Lower leg skin (tissue), 3 donors: ENCODE results near the gene PRR5.

Source experiments
- POLR2A ChIP-seq, 2 donors: fragments of 450-650 bp; IDR thresholded peaks; one replicate each; pipeline ENCODE4 v1.6.1; 2016 to 2017; ENCODE audit warnings: antibody characterized with exemption in 2 of 2, mild to moderate bottlenecking in 1 of 2, moderate library complexity in 1 of 2
- TF ChIP-seq, protein P1 (sequence below), 3 donors: fragments of 450-650 bp; IDR thresholded peaks; one replicate each; pipeline ENCODE4 v1.5.1; 2016; ENCODE audit warnings: antibody characterized with exemption in 3 of 3, mild to moderate bottlenecking in 3 of 3, moderate library complexity in 2 of 3

DNA sequence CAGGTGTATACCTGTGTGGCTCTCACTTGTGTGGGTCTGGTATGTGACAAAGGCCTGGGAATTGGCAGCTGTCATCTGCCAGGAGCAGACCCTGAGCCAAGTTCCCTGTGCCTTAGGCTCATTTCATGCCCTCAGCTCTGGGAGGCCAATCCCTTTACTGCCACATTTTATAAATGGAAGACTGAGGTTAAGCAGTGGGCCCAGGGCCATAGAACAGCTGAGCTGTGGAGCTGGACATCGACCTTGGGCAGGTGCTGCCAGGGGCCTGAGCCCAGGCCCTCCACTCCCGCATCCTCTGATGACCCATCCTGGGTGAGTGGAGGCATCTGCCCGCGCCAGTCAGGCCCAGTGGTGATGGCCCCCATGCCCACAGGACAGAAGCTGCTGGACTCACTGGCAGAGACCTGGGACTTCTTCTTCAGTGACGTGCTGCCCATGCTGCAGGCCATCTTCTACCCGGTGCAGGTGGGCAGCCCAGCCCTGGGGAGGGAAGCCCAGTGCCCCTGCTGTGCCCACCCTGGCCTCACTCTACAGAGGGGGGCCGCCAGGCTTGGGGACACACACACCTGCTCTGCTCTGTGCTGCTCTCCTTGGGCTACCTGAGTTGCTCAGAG lies 29.5 kb downstream of the PRR5 start:
- no peak for TF ChIP-seq POLR2A (IDR thresholded peaks at IDR 0.05)
- TF ChIP-seq, protein P1, sequence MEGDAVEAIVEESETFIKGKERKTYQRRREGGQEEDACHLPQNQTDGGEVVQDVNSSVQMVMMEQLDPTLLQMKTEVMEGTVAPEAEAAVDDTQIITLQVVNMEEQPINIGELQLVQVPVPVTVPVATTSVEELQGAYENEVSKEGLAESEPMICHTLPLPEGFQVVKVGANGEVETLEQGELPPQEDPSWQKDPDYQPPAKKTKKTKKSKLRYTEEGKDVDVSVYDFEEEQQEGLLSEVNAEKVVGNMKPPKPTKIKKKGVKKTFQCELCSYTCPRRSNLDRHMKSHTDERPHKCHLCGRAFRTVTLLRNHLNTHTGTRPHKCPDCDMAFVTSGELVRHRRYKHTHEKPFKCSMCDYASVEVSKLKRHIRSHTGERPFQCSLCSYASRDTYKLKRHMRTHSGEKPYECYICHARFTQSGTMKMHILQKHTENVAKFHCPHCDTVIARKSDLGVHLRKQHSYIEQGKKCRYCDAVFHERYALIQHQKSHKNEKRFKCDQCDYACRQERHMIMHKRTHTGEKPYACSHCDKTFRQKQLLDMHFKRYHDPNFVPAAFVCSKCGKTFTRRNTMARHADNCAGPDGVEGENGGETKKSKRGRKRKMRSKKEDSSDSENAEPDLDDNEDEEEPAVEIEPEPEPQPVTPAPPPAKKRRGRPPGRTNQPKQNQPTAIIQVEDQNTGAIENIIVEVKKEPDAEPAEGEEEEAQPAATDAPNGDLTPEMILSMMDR (IDR thresholded peaks at IDR 0.05): no peak
